DOHH2 (cell line): Measurements from ENCODE around the gene SRR.

Source experiments
- EZH2phosphoT487 ChIP-seq: fragments of 200-600 bp; sonication (generic); IDR thresholded peaks from 2 replicates; pipeline ENCODE4 v1.6.1; 2017; ENCODE audit warnings: borderline replicate concordance, mild to moderate bottlenecking, antibody characterized with exemption, low read length, moderate library complexity, mixed read lengths
- TF ChIP-seq, protein P1 (sequence below): fragments of 200-600 bp; sonication (generic); IDR thresholded peaks from one replicate; pipeline ENCODE4 v1.5.1; 2014; ENCODE audit warnings: antibody characterized with exemption, mild to moderate bottlenecking, low read depth, low read length; ENCODE audit not compliant: poor library complexity, severe bottlenecking

GRCh38 chr17:2362416-2362815 lies 58.7 kb downstream of the SRR start:
- TF ChIP-seq, protein P1, sequence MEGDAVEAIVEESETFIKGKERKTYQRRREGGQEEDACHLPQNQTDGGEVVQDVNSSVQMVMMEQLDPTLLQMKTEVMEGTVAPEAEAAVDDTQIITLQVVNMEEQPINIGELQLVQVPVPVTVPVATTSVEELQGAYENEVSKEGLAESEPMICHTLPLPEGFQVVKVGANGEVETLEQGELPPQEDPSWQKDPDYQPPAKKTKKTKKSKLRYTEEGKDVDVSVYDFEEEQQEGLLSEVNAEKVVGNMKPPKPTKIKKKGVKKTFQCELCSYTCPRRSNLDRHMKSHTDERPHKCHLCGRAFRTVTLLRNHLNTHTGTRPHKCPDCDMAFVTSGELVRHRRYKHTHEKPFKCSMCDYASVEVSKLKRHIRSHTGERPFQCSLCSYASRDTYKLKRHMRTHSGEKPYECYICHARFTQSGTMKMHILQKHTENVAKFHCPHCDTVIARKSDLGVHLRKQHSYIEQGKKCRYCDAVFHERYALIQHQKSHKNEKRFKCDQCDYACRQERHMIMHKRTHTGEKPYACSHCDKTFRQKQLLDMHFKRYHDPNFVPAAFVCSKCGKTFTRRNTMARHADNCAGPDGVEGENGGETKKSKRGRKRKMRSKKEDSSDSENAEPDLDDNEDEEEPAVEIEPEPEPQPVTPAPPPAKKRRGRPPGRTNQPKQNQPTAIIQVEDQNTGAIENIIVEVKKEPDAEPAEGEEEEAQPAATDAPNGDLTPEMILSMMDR, result no peak
- no peak for TF ChIP-seq EZH2phosphoT487
